LNCAP (cell line): ENCODE results near the gene HAGH.

Source experiments
- TF ChIP-seq, protein P1 (sequence below): fragments of 450-650 bp; IDR thresholded peaks from 2 replicates; pipeline ENCODE4 v1.5.1; 2017; ENCODE audit warnings: mild to moderate bottlenecking

Gene HAGH

DNA sequence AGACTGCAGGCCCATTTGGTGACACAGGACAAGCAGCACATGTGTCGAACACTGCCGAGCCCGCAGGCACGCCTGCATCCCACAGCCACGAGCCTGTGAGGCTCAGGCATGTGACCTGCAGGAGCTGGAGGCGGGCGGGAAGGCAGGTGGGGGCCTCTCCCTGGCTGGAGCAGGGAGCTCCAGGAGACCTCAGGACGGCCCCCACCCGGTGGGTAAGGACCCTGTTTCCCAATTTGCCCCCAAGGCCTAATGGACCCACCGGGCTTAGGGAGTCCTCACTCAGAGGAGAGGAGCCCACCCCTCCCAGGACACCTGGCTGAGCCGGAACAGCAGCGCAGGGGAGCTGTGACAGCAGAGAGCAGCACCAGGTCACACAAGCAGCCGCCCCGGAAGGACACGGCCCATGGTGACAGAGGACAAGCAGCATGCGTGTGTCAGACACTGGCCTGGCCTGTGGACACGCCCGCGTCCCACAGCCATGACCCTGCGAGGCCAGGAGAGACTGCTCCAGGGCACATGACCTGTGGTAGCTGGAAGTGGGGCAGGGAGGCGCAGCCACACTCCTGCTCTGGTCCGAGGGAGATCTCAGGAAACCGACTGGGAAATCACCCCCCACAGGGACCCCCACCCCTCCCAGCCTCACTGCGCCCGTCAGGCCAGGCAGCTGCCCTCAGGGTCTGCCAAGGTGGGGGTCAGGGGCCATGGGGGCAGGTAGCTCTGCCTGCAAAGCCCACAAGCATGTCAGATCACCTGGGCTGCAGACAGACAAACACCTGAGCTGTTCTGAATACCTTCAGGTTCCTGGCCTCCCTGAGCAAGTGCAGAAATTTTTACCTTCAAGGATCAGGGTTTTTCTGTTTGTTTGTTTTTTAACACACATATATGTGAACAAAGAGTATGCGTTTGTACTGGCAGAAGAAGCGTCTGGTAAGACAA lies 46.6 kb downstream of the HAGH start:
- TF ChIP-seq, protein P1, sequence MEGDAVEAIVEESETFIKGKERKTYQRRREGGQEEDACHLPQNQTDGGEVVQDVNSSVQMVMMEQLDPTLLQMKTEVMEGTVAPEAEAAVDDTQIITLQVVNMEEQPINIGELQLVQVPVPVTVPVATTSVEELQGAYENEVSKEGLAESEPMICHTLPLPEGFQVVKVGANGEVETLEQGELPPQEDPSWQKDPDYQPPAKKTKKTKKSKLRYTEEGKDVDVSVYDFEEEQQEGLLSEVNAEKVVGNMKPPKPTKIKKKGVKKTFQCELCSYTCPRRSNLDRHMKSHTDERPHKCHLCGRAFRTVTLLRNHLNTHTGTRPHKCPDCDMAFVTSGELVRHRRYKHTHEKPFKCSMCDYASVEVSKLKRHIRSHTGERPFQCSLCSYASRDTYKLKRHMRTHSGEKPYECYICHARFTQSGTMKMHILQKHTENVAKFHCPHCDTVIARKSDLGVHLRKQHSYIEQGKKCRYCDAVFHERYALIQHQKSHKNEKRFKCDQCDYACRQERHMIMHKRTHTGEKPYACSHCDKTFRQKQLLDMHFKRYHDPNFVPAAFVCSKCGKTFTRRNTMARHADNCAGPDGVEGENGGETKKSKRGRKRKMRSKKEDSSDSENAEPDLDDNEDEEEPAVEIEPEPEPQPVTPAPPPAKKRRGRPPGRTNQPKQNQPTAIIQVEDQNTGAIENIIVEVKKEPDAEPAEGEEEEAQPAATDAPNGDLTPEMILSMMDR: no peak

DNA sequence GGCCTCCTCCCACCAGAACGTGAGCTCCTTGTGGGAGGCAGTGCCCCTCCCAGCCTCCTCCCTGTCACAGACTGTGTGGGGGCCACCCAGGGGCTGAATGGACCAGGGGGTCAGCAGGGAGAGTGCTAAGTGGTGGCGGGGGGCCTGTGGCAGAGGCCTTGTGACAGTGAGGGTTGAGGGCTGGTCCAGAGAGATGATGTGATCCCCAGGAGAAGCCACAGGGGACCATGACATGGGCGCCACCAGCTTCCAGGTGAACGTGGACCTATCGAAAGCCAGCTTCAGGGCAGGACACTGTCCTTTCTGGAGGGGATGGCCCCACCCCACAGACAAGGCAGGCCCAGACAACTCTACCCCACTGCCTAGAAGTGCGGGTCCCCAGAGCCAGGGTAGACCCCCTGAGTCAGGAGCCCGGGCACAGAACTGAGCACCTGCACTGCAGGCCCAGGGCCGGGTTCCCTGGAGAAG lies 47.4 kb downstream of the HAGH start:
- TF ChIP-seq, protein P1: no peak

DNA sequence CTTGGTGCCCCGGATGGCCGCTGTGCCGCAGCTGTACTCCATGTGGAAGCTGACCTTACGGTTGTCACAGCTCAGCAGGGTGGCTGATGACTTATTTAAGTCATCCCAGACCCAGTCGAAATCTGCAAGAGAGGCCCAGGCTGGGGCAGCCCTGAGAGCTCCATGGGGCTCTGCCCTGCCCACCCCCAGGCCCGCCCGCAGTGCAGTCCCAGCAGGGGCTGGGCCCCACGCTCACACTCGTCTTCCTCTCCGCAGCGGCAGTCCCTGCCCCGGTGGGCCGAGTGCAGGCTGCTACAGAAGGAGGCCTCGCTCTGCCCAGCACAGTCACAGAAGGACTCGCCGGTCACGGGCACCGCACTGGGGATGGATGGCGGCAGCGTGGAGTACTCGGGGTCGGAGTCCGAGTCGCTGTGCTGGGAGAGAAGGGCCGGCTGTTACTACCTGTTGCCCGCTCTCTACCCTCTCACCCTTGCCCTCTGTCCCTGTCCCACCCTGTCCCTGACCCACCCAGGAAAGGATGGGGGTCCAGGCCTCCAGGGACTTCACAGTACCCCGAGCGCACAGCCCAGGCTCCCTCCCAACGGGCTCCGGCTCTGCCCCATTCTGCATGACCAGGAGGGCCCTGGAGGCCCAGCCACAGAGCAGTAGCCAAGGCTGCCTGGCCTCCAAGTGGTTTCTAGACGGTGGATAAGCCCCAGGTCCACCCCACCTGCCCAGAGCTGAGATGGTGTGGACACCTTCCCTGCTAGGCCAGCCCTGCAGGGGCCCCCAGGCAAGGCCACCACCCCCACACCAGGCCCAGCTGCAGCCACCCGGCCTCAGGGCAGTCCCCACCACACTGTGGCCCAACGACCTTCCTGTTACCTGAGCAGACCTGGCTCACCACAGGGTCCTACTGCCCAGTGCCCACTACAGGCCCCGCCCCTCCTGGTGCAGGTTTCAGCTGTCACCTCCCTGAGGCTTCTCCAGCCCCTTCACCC lies 48.1 kb downstream of the HAGH start:
- TF ChIP-seq, protein P1: no peak

DNA sequence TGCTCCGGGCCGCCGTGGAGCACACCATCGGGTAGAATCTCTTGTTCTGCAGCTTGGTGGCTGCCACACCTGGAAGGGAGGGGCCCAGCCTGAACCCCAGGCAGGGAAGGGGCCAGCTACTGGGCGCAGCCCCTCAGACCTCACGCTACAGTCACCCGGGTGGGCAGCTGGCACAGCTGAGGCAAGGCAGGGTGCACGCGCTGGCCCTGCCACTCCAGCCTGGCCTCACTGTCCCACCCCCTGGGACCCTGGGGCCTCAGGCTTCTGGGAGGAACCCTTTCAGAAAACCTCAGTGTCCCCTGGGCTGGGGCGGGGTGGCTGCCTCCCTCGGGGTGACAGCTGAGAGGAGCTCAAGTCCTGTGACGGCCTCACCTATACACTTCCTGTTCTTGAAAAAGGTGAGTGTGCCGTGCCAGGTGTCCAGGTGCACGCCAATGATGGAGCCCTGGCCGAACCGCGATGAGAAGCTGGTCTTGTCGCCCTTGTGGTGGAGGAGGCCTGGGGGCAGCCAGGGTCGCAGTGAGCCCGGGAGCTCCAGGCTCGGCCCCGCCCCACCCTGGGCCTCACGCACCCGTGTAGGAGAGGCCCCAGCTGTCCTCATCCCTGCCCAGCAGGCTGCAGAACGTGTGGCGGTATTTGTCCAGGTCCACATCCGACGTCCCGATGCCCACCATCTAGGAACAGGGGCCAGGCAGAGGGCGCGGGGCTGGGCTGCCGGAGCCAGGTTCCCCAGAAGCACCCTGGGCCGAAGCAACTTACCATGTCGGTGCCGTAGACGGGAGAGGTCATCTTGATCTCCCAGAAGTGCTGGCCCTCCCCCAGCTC lies 49.0 kb downstream of the HAGH start:
- TF ChIP-seq, protein P1: no peak

DNA sequence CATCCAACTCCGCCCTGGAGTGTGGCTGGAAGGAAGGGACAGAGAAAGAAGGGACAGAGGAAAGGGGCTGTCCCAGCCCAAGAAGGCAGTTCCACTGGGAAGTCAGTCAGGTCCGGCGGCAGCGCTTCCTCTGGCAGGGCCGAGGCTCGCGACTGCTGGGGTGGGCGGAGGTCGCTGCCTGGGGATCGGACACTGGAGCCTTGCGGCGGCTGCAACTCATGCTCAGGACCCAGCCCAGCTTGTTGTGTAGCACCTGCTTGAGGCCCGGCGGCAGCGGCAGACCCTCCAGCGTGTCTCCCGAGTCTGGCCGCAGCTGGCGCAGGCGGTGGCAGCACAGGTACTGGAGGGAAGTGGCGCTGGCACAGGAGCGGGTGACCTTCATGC lies 49.6 kb downstream of the HAGH start:
- TF ChIP-seq, protein P1: no peak

DNA sequence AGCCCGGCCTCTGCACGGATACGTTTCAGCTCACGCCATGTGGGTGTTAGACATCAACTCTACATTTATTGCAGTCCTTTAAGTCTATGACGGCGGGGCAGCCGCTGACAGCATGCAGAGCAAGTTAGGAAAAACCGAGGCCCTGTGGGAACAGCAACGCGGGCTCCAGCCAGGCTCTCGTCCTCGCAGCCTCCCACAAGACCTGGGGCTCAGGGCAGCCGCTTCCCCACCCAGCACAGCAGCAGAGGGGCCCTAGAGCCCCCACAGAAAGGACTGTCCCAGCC lies 50.0 kb downstream of the HAGH start:
- TF ChIP-seq, protein P1: no peak
